ENCODE results near the gene VTI1A.

VTI1A gene

DNA sequence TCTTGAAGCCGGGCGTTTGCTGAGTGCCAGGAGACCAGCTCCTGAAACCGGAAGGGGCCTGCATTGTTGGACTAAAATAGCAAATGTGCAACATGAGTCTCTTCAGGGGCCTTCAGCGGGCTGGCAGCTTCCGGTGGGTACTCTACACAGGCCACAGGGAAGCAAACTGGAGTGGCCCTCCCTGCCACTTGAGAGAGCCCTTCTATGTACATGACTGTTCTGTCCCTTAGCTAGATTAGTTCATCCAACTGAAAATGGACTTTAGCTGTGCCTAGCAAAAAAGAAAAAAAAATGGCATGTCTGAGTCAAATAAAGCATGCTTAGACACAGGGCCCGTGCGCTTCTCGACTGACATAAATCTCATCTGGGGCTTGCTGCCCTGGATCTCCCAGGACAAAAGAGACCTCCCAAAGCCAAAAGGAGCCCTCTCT, 387.8 kb downstream of the VTI1A start:
- Mint-ChIP-seq H3K27ac (no peak overlapping the region), H3K36me3 (peaks cover 6% of the 10 kb centered on the region), H3K4me1 (ENCODE audit: low read depth) (no peaks in the 10 kb centered on the region), H3K4me3 (no peak overlapping the region), H3K9me3 (ENCODE audit: low read depth) (no peaks in the 10 kb centered on the region), H3K27me3 (no peaks in the 10 kb centered on the region)

DNA sequence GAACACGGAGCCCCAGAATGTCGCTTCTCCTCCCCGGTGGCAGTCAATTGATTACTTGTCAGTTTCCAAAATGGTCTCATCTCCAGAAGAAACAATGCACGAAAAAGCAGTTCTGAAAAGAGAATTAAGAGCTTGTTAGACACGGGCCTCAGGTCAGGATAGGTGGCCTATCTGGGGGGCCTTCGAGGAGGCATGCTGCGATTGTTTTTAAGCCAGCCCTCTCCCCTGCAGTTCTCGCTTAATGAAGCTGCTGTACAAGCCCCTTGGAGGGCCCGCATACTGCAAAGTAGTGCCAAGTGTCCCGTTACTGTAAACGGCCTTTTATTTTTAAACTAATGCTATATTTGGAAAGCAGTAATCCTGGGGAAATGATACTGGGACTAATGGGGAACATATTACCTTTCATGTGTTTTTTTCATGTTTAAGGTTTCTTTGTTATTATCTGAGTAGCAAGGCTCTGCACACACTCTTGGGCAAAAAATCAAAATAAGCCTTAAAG, 388.3 kb downstream of the VTI1A start:
- H3K27me3 Mint-ChIP-seq, result no peaks in the 10 kb centered on the region
- H3K27ac Mint-ChIP-seq, result no peak overlapping the region
- no peaks in the 10 kb centered on the region for H3K4me1 Mint-ChIP-seq (ENCODE audit: low read depth)
- H3K9me3 Mint-ChIP-seq (ENCODE audit: low read depth), result peaks cover 4% of the 10 kb centered on the region
- H3K4me3 Mint-ChIP-seq, result no peak overlapping the region
- H3K36me3 Mint-ChIP-seq, result peaks cover 5% of the 10 kb centered on the region

DNA sequence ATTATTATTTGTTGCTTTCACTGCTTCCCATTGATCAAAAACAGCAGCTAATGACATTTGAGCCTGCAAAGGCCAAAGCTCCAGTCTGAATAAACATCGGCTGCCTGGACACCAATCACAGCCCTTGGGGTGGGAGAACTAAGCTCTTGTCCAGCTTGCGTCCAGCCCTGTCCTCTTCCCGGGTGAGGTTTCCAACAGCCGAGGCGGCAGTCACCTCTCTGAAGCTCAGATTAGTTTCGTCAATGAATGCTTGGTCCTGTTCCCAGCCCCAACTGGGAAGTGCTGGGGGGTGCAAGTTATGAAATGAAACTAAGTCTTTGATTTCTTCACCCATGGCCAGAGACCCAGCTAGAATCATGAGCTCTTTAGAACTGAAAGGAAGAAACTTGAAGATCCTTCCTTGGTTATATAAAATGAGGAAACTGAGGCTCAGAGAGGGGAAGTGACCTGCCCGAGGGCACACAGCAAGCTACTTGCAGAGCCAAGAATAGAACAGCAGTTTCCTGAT, 389.0 kb downstream of the VTI1A start:
- no peak overlapping the region for H3K27ac Mint-ChIP-seq
- no peaks in the 10 kb centered on the region for H3K27me3 Mint-ChIP-seq
- peaks cover 4% of the 10 kb centered on the region for H3K9me3 Mint-ChIP-seq (ENCODE audit: low read depth)
- peaks cover 2% of the 10 kb centered on the region for H3K36me3 Mint-ChIP-seq
- no peak overlapping the region for H3K4me3 Mint-ChIP-seq
- no peaks in the 10 kb centered on the region for H3K4me1 Mint-ChIP-seq (ENCODE audit: low read depth)

DNA sequence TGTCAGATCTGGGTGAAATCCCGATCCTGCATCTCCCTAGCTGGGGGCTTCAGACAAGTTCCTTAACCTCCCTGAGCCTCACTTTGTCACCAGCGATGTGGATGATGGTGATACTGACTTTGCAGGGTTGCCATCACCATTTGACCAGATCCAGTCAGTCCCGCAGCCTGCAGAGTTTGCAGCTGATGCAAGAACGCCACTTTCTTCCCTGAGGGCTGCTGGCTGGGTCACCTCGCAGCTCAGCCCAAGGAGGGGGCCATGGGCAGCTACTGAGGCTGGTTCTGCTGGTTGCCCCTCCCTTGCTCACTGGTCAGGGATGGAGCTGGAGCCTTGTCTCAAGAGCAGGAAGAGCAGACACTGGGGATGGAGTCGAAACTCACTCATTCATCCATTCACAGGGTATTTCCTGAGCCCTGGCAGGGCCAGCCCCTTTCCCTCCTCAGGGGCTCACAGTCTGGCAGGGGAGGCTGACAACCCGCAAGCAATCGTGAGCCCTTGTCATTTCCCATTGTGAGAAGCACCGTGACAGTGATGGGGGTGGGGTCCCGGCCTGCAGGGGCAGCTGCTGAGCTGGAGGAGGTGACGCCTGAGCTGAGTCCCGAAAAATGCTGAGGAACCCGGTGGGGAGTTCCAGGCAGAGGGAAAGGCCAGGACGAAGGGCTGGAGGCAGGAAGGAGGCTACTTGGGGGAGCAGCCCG, 391.9 kb downstream of the VTI1A start:
- Mint-ChIP-seq H3K4me1 (ENCODE audit: low read depth) (no peaks in the 10 kb centered on the region), H3K27ac (no peak overlapping the region), H3K27me3 (no peaks in the 10 kb centered on the region), H3K9me3 (ENCODE audit: low read depth) (peaks cover 4% of the 10 kb centered on the region), H3K36me3 (no peaks in the 10 kb centered on the region), H3K4me3 (no peak overlapping the region)

DNA sequence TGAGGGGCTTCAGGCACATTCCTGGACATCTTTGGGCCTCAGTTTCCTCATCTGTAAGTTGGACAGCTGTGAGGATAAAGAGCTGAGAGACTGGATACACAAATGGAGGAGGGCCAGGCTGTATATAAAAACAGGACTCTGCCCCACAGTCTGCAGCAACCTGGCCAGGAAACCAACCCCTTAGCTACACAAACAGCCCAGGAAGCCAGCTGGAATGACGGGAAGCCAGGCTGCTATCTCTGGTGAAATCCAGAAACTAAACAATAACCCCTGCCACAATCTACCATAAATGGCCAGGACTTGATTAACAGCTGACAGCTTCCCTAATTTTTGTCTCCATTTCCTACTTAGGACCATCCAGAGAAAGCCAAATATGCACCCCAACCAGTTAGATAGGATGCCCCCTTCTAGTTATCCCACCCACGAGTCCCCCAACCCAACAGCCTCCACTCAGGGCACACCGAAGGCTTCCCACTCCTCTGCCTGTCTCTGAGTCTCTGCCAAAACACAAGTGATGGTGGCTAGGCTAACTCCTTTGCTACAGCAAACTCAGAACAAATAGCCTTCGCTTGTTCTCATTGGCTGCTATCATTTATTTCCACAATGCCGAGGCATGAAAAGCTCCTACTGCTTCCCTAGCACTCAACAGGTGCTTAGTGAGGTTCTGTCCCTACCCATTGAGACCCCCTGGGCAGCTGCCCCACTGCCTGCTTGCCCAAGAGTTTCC, 393.1 kb downstream of the VTI1A start:
- Mint-ChIP-seq H3K4me1 (ENCODE audit: low read depth) (no peaks in the 10 kb centered on the region), H3K9me3 (ENCODE audit: low read depth) (peaks cover 4% of the 10 kb centered on the region), H3K36me3 (no peaks in the 10 kb centered on the region), H3K27me3 (no peaks in the 10 kb centered on the region), H3K4me3 (no peak overlapping the region), H3K27ac (no peak overlapping the region)

DNA sequence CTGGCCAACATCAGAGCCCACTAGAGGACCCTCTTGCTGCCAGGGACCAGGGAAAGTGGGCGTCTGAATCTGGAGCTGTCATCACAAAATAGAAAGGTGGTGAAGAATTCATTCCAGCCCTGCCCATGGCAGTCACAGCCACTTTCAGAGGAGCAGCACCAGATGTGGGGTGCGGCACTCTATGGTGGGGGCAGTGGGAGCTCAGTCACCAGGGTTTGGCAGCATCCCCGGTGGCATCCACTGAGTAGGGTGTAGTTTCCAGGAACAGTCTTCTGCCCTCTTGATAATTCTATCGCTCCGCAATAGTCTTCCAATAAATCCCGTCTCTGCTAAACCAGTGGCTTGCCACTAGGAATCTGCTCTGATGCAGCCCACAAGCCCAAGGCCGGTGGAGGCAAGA, 394.5 kb downstream of the VTI1A start:
- Mint-ChIP-seq H3K9me3 (ENCODE audit: low read depth) (peaks cover 4% of the 10 kb centered on the region), H3K27ac (no peak overlapping the region), H3K4me1 (ENCODE audit: low read depth) (no peaks in the 10 kb centered on the region), H3K27me3 (no peaks in the 10 kb centered on the region), H3K36me3 (peaks cover 2% of the 10 kb centered on the region), H3K4me3 (no peak overlapping the region)

DNA sequence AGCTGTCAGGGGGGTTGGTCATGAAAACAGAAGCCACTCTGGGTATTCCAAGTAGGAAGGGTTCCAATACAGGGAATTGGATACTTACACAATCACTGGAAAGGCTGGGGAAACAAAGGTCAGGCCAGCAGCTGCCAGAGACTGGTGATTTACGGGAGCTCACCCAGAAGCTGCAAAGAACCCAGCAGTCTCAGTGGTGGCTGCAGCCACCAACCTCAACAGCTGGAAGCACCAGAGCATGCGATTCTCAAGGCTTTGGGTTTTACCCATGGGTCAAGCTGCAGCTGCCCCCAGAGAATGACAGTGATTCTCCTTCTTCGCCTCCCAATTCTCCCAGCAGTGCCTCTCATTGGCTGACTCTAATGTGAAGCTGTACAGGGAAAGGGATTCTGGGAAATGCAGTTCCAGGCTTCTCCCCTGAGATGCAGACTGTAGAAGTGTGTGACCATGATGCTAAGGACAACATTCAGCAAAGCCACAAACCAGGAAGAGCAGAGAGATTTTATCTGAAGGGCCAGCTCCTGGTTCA, 395.9 kb downstream of the VTI1A start:
- Mint-ChIP-seq H3K27ac (no peak overlapping the region), H3K9me3 (ENCODE audit: low read depth) (peaks cover 13% of the 10 kb centered on the region), H3K27me3 (no peaks in the 10 kb centered on the region)

DNA sequence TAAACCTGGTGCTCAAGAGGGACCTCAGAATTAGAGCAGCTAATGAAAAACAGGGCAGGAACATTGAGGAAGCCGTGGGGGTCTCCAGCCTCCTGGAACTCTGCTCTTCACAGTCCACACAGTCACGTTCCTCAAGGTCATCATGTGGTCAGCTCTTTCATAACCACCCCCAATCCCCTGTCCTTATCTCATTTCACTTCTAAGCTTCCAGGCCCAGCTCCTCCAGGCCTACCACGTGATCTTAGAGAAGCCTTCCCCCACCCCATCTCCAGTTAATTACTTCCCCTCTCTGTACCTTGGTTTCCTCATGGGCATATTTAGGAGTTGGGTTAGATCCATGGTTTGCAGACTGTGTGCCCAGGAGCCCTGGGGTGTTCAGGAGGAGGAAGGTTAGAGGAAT, 396.6 kb downstream of the VTI1A start:
- Mint-ChIP-seq H3K27ac (no peak overlapping the region), H3K36me3 (peaks cover 5% of the 10 kb centered on the region), H3K27me3 (no peaks in the 10 kb centered on the region), H3K4me1 (ENCODE audit: low read depth) (no peaks in the 10 kb centered on the region), H3K4me3 (no peak overlapping the region), H3K9me3 (ENCODE audit: low read depth) (peaks cover 20% of the 10 kb centered on the region)

More for the DNA sequence above, 395.9 kb downstream of the VTI1A start:
- Mint-ChIP-seq H3K4me3 (no peak overlapping the region), H3K4me1 (ENCODE audit: low read depth) (no peaks in the 10 kb centered on the region), H3K36me3 (peaks cover 5% of the 10 kb centered on the region)

DNA sequence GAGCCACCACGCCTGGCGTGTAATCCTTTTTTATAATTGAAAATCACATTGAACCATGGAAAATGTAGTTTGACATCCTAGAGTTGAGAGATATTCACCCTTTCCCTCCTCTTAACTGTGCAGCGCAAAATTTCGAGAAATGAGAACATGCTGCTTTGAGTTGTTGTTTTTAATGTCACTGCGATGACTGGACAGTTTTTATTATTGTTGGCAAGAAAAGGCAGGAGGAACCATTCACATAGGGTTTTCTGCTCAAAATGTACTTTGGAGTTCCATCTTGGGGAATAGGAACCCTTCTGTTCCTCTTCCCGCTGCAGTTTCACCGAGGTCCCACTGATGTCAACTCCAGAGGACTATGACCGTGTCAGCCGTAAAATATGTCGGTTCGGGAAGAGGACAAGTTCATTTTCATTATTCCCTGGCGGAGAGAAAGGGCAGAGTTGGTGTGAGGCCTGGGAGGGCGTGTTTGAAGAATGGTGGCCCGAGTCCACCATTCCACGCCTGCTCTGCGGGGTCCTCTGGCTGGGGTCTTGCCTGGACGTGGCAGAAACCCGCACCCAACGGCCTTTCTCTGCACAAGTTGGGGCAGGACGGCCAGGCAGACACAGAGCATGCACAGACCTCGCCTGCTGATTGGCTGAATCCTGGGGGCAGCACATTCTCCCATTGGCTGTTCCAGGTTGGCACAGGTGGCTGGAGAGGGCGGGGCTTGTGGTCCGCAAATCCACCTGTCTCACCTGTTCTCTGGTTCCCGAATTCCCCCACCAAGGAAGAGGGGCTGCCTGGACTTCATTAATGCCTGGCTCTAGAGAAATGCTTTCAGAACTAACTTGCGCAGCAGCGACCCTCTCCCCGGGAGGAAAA, 397.9 kb downstream of the VTI1A start:
- Mint-ChIP-seq H3K4me3 (no peak overlapping the region), H3K27me3 (no peaks in the 10 kb centered on the region), H3K4me1 (ENCODE audit: low read depth) (no peaks in the 10 kb centered on the region), H3K36me3 (peaks cover 7% of the 10 kb centered on the region), H3K27ac (no peak overlapping the region), H3K9me3 (ENCODE audit: low read depth) (peaks cover 19% of the 10 kb centered on the region)

DNA sequence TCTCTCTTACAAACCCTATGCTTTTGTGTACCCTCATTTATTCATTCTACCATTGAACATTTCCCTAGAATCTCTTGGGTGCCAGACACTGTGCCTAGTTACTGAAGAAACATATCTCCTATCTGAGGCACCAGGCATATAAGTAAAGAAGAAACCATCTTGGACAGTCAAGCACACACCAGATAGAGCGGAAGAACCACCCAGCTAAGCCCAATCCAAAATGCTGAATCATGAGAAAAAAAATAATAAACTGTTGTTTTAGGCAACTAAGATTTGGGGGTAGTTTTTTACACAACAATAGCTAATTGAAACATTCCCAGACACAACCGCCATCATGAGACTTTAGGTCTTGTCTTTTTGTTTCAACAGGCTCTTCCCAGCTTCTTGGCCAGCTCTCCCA, 400.8 kb downstream of the VTI1A start:
- H3K36me3 Mint-ChIP-seq, result peaks cover 7% of the 10 kb centered on the region
- H3K4me3 Mint-ChIP-seq, result no peak overlapping the region
- H3K27me3 Mint-ChIP-seq, result no peaks in the 10 kb centered on the region
- H3K27ac Mint-ChIP-seq, result no peak overlapping the region
- no peaks in the 10 kb centered on the region for H3K4me1 Mint-ChIP-seq (ENCODE audit: low read depth)
- peaks cover 16% of the 10 kb centered on the region for H3K9me3 Mint-ChIP-seq (ENCODE audit: low read depth)

DNA sequence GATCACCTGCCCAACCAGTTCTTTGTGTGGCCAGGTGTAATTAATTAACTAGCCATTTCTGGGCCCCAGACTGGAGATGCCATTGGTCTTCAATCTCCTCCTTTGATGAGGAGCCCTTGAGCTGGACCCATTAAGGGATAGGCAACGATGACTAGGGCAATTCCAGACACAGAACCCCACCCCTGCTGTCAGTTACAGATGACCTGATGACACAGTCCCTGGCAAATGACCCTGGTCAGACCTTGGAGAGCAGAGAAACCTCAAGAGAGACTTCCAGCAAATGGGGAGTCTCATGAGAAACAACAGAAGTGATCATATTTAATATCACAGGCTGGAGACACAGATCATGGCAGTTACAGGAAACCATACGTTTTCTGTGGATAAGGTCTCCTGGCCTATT, 401.2 kb downstream of the VTI1A start:
- Mint-ChIP-seq H3K9me3 (ENCODE audit: low read depth) (peaks cover 16% of the 10 kb centered on the region), H3K27me3 (no peaks in the 10 kb centered on the region), H3K4me3 (no peak overlapping the region), H3K4me1 (ENCODE audit: low read depth) (no peaks in the 10 kb centered on the region), H3K36me3 (peaks cover 7% of the 10 kb centered on the region), H3K27ac (no peak overlapping the region)

DNA sequence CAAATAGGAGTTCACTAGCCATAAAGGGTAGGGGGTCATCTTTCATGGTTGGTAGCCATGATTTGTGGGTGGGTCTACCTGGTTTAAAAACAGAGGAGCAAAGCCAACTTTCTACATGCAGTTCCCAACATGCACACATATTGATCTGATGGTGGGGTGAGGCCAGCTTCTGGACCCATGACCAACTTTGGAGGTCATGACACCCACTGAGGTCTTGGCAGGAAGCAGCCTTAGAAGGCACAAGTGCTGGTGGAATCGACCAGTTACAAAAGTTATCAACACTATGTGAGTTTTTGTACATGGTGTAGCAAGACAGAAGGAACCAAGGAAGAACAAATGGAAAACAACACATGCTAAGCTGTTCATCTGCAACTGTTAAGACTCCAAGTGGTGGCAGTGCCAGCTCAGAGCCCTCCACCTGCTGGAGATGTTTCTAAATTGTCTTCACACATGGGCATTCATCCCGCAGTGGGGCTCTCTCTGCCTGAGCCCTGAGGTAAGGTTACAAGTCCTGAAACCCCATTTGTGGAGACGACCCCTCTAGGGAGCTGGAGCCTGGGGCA, 401.9 kb downstream of the VTI1A start:
- H3K9me3 Mint-ChIP-seq (ENCODE audit: low read depth), result peaks cover 16% of the 10 kb centered on the region
- no peaks in the 10 kb centered on the region for H3K4me1 Mint-ChIP-seq (ENCODE audit: low read depth)
- H3K4me3 Mint-ChIP-seq, result no peak overlapping the region
- H3K36me3 Mint-ChIP-seq, result peaks cover 7% of the 10 kb centered on the region
- H3K27me3 Mint-ChIP-seq, result no peaks in the 10 kb centered on the region
- no peak overlapping the region for H3K27ac Mint-ChIP-seq

DNA sequence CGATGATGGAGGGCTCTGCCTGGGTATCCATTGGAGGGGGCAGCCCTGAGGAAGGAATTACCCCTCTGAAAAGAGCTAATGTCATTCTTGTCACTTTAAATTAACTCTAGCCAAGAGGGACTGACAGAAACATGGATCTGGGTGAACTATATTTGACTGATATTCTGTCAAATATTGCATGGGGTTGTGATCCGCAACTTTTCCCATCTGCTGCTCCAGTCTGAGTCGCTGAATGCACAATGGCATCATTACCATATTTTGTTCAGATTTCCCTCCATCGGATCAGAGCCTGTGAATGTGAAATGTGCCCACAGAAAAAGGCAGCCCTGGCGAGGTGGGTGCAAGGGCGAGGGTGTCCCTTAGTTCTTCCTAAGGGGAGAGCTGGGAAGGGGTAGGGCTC, 402.5 kb downstream of the VTI1A start:
- Mint-ChIP-seq H3K27ac (no peak overlapping the region), H3K27me3 (no peaks in the 10 kb centered on the region), H3K9me3 (ENCODE audit: low read depth) (peaks cover 16% of the 10 kb centered on the region), H3K4me1 (ENCODE audit: low read depth) (no peaks in the 10 kb centered on the region), H3K4me3 (no peak overlapping the region), H3K36me3 (peaks cover 7% of the 10 kb centered on the region)

DNA sequence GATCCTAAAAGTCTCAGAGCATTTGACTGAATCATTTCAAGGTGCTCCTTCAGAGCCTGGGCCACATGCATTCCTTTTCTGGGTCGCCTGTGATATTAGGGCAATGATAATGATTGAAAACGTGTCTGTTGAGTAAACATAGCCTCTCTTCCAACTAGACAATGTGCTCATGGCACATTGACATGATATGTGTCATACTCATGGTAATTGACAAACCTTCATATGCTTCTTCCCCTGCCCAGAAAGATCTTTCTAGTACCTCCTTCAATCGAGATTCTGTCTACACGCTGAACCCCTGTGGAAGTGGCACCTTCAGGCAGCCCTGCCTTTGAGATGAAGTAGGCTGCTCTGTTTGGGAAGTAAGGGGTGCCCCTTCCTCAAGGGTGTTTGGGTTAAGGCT, 404.2 kb downstream of the VTI1A start:
- Mint-ChIP-seq H3K9me3 (ENCODE audit: low read depth) (peaks cover 16% of the 10 kb centered on the region), H3K4me1 (ENCODE audit: low read depth) (no peaks in the 10 kb centered on the region), H3K36me3 (peaks cover 5% of the 10 kb centered on the region), H3K27me3 (no peaks in the 10 kb centered on the region), H3K4me3 (no peak overlapping the region), H3K27ac (no peak overlapping the region)

Measured in activated naive CD8-positive, alpha-beta T cell (primary cell).